Peyer's patch (tissue), 4 donors: ENCODE measurements around the gene ANKRD18A.

Experiments used
- POLR2A ChIP-seq, 2 donors: fragments of 450-650 bp; IDR thresholded peaks; one replicate each; pipeline ENCODE4 v1.5.1; 2017; ENCODE audit warnings: antibody characterized with exemption in 2 of 2, mild to moderate bottlenecking in 2 of 2, moderate library complexity in 2 of 2
- TF ChIP-seq, protein P1 (sequence below), 6 experiments: fragments of 450-650 bp in 4 of 6; fragments of 200-600 bp in 2 of 6; sonication (generic) in 1 of 6; IDR thresholded peaks; one replicate each; pipeline ENCODE4 v1.5.1; 2017 to 2019; ENCODE audit warnings: antibody characterized with exemption in 6 of 6, mild to moderate bottlenecking in 3 of 6, moderate library complexity in 1 of 6

DNA sequence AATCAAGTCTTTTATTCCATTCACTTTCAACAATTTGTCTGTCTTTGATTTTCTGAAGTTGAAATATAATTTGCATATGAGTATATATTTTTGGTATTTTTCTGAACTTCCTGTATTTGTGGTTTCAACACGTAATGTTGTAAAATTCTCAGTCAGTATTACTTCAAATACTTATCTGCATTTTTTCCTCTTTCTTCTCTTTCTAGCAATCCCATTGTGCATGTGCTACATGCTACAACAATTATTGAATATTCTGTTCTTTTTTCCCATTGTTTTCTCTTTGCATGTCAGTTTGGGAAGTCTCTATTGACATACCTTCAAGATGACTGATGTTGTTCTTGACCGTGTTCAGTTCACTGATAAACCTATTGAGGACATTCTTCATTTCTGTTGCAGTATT, 5.6 kb upstream of the ANKRD18A start:
- TF ChIP-seq, protein P1, sequence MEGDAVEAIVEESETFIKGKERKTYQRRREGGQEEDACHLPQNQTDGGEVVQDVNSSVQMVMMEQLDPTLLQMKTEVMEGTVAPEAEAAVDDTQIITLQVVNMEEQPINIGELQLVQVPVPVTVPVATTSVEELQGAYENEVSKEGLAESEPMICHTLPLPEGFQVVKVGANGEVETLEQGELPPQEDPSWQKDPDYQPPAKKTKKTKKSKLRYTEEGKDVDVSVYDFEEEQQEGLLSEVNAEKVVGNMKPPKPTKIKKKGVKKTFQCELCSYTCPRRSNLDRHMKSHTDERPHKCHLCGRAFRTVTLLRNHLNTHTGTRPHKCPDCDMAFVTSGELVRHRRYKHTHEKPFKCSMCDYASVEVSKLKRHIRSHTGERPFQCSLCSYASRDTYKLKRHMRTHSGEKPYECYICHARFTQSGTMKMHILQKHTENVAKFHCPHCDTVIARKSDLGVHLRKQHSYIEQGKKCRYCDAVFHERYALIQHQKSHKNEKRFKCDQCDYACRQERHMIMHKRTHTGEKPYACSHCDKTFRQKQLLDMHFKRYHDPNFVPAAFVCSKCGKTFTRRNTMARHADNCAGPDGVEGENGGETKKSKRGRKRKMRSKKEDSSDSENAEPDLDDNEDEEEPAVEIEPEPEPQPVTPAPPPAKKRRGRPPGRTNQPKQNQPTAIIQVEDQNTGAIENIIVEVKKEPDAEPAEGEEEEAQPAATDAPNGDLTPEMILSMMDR (IDR thresholded peaks at IDR 0.05) = no peak
- TF ChIP-seq POLR2A (IDR thresholded peaks at IDR 0.05) = no peak
